K562 (cell line): Measurements from ENCODE around the gene SPTBN5. TPM values are rescaled to one million over a fixed set of nuclear protein-coding genes. Genes with fewer than 3 reads are reported as not detected.

ENCODE experiments used
- ATAC-seq: fragments of 200-7000 bp; cut with Tn5 transposase; 3 replicates; pipeline ENCODE4 v1.9.1; 2020; ENCODE audit warnings: moderate library complexity
- BruUV-seq: library from RNA; stranded (reverse); fragments of 400-500 nt; replicated peaks from 2 replicates; lab custom pipeline; 2021; lab: Mats Ljungman, UMichigan
- CTCF ChIA-PET: fragments of 300-600 bp; formaldehyde crosslinking; extraction: SDS; loops from one replicate; lab custom pipeline; 2021; ENCODE audit warnings: low intra/inter-chr PET ratio; lab: Yijun Ruan, JAX
- POLR2A ChIA-PET: fragments of 300-600, 350-650 bp; sonication (Branson Sonifier 250); formaldehyde crosslinking; extraction: SDS; loops from one replicate; lab custom pipeline; 2021; ENCODE audit warnings: antibody characterized with exemption, inconsistent platforms; lab: Yijun Ruan, JAX
- DNase-seq, 4 experiments: peaks; one replicate each; pipeline versions ENCODE4 v3.0.0 to v3.0.0-alpha.2; 2011 to 2018; ENCODE audit warnings: low spot score in 3 of 4, mixed read lengths in 3 of 4; ENCODE audit errors: extremely low read depth in 1 of 4
- FAIRE-seq: peaks from 2 replicates; lab custom pipeline; 2011; peaks lifted over from hg19 to GRCh38; lab: Jason Lieb, UNC
- H2AFZ ChIP-seq: 2 replicates; pipeline ENCODE4 v1.6.0; 2011; ENCODE audit warnings: low read depth, low read length, control low read depth, inconsistent platforms
- H3K27ac ChIP-seq: fragments of 200-600 bp; 3 replicates; pipeline ENCODE4 v1.8.0; 2011; ENCODE audit warnings: low read depth, mild to moderate bottlenecking, control low read depth, inconsistent platforms, low read length, moderate library complexity, mixed read lengths; ENCODE audit errors: extremely low read depth
- H3K27me3 ChIP-seq, 2 experiments: fragments of 300-600 bp in 1 of 2; 2 replicates in 1 of 2; 3 replicates in 1 of 2; pipeline versions ENCODE4 v1.6.0 to v1.8.0; 2011; ENCODE audit warnings: inconsistent platforms in 2 of 2, low read length in 2 of 2, mild to moderate bottlenecking in 1 of 2, mixed read lengths in 1 of 2, moderate library complexity in 1 of 2; ENCODE audit not compliant: control insufficient read depth in 2 of 2, insufficient read depth in 2 of 2
- H3K36me3 ChIP-seq: fragments of 300-600 bp; 3 replicates; pipeline ENCODE4 v1.8.0; 2011; ENCODE audit warnings: mild to moderate bottlenecking, low read length, inconsistent platforms; ENCODE audit not compliant: control insufficient read depth, insufficient read depth
- H3K4me1 ChIP-seq, 2 experiments: fragments of 200-600 bp in 1 of 2; replicated peaks in 1 of 2; 2 replicates in 1 of 2; 3 replicates in 1 of 2; pipeline versions ENCODE4 v1.5.1 to v1.8.0; 2011; ENCODE audit warnings: inconsistent platforms in 2 of 2, low read length in 2 of 2, mild to moderate bottlenecking in 1 of 2, mixed read lengths in 1 of 2, moderate library complexity in 1 of 2; ENCODE audit not compliant: control insufficient read depth in 2 of 2, insufficient read depth in 2 of 2
- H3K4me2 ChIP-seq: 2 replicates; pipeline ENCODE4 v1.6.1; 2011; ENCODE audit warnings: low read length, control low read depth, inconsistent platforms, mixed read lengths; ENCODE audit not compliant: insufficient read depth
- H3K4me3 ChIP-seq: fragments of 200-600 bp; sonication (generic), shearing (Covaris generic); 2 replicates; pipeline ENCODE4 v1.5.1; 2016; ENCODE audit warnings: control low read depth, inconsistent platforms
- H3K79me2 ChIP-seq: fragments of 200-600 bp; 3 replicates; pipeline ENCODE4 v1.8.0; 2011; ENCODE audit warnings: low read length, inconsistent platforms; ENCODE audit not compliant: control insufficient read depth, insufficient read depth
- H3K9ac ChIP-seq, 2 experiments: 2 replicates each; pipeline versions ENCODE4 v1.6.0 to v1.6.1; 2011; ENCODE audit warnings: low read depth in 2 of 2, low read length in 2 of 2, control low read depth in 1 of 2, inconsistent platforms in 1 of 2, mild to moderate bottlenecking in 1 of 2, mixed read lengths in 1 of 2; ENCODE audit not compliant: insufficient read depth in 1 of 2
- H3K9me1 ChIP-seq: one replicate; pipeline ENCODE4 v1.6.0; 2011; ENCODE audit warnings: inconsistent platforms, mild to moderate bottlenecking, low read length, moderate library complexity; ENCODE audit not compliant: control insufficient read depth, insufficient read depth
- H3K9me3 ChIP-seq: replicated peaks from 2 replicates; pipeline ENCODE4 v1.5.1; 2011; ENCODE audit warnings: low read depth, low read length, inconsistent platforms; ENCODE audit not compliant: control insufficient read depth, insufficient read depth
- H4K20me1 ChIP-seq: replicated peaks from 2 replicates; pipeline ENCODE4 v1.6.1; 2011; ENCODE audit warnings: low read length, inconsistent platforms, mixed read lengths; ENCODE audit not compliant: control insufficient read depth, insufficient read depth
- FOS ChIP-seq: IDR thresholded peaks from 3 replicates; pipeline ENCODE4 v1.6.1; 2011; ENCODE audit not compliant: insufficient read length; ENCODE audit errors: extremely low read depth
- MECOM ChIP-seq: fragments of 250-450 bp; sonication (Bioruptor Pico); IDR thresholded peaks from 2 replicates; pipeline ENCODE4 v1.8.0; 2022; ENCODE audit warnings: inconsistent platforms
- RREB1 ChIP-seq: fragments of 250-450 bp; sonication (Bioruptor Pico); IDR thresholded peaks from 2 replicates; pipeline ENCODE4 v1.4.0; 2020
- ZNF655 ChIP-seq: fragments of 250-450 bp; sonication (Bioruptor Pico); IDR thresholded peaks from 2 replicates; pipeline ENCODE4 v1.5.0; 2021
- WGBS: fragments of 100-300 bp; shearing (Covaris generic); methylation state at CpG from one replicate; pipeline ENCODE4 v1.1.6; 2016; ENCODE audit warnings: low coverage, mixed read lengths; ENCODE audit not compliant: insufficient coverage; ENCODE audit errors: missing lambda C conversion rate; 5-methylcytosine and 5-hydroxymethylcytosine counted together
- in situ Hi-C: fragments of 300-500 bp; cut with MboI; formaldehyde crosslinking; loops from 4 replicates; pipeline ENCODE4 v1.15.0; 2018; ENCODE audit warnings: inconsistent platforms, mixed read lengths
- intact Hi-C: fragments of 100-400 bp; cut with micrococcal nuclease; formaldehyde crosslinking; loops from 2 replicates; pipeline ENCODE4 v1.14.2; 2022
- polyA plus RNA-seq, 8 experiments: library from polyadenylated mRNA; depleted of rRNA in 4 of 8; stranded (reverse) in 5 of 8; unstranded in 3 of 8; fragments of >200 nt; fragmentation: Nextera tagmentation in 2 of 8; fragmentation: Illumina TruSeq in 1 of 8; extraction: Ambion mirVana in 2 of 8; extraction: Trizol in 1 of 8; gene quantifications; 2 replicates each; pipeline versions ENCODE4 v1.2.1 to v1.2.3, GENCODE V29; 2011 to 2014; ENCODE audit warnings: inconsistent platforms in 1 of 8, missing spikeins in 1 of 8
- total RNA-seq, 7 experiments: library from RNA; depleted of rRNA in 6 of 7; stranded (reverse); fragments of >200 nt in 6 of 7; fragmentation: Illumina TruSeq in 2 of 7; extraction: Trizol in 2 of 7; gene quantifications; 2 replicates each; pipeline versions ENCODE4 v1.2.1 to v1.2.3, GENCODE V29; 2011 to 2021; ENCODE audit warnings: low replicate concordance in 1 of 7

SPTBN5 gene
- total and polyA plus RNA-seq, 9 of the 15 experiments (the other 6 are each of a cell fraction or from before 2014, with no cell fraction given), result 0.02 TPM; not detected in 8

GRCh38 chr15:41804361-41804760 is 89.5 kb downstream of the SPTBN5 start:
- intact Hi-C loops (no loop called here), in situ Hi-C loops (loop anchor here (25.0 kb wide), 1 partner anchor 342 kb away; no protein-coding TSS in a partner anchor)
- Histone ChIP-seq H3K4me2 (no peak overlapping the region), H3K4me1 (0 out of 5 replicates have a peak, but pooled peaks cover 0 to 3% of the 10 kb centered on the region in 2 experiments), H3K9ac (peak overlapping the region in 1 of 2 experiments; percentile 62; a peak in 1 of 4 replicates), H4K20me1 (no peaks in the 10 kb centered on the region; the same call in 1 of the 2 replicates), H3K9me1 (no peaks in the 10 kb centered on the region), H3K27ac (no peak overlapping the region), H3K4me3 (no peak overlapping the region), H2AFZ (no peak overlapping the region), H3K27me3 (no peaks in the 10 kb centered on the region), H3K9me3 (no peaks in the 10 kb centered on the region), H3K79me2 (no peaks in the 10 kb centered on the region), H3K36me3 (no peaks in the 10 kb centered on the region)
- ATAC-seq (peak; percentile 36; the same call in 2 of the 3 replicates), DNase-seq (no peak), FAIRE-seq (no peak)
- BruUV-seq, result no TSS peak
- TF ChIP-seq FOS (no peak), MECOM (no peak), RREB1 (CRISPR knock-in tag) (no peak), ZNF655 (CRISPR knock-in tag) (no peak)
- ChIA-PET POLR2A (interaction anchor here (1.3 kb wide), 1 partner anchor 31 kb away, joined by 6 read pairs; no protein-coding TSS in a partner anchor), CTCF (no interaction called here)
- WGBS, result 83% methylated on average over 2 of the region's 2 CpGs
